ENCODE data around the gene CRTC2. TPM values are rescaled to one million over a fixed set of nuclear protein-coding genes. Genes with fewer than 3 reads are reported as not detected.
"Not testable (repeated sequence)": the region's sequence is repeated elsewhere in the genome, so short reads cannot be mapped to it uniquely, and the experiment has no call there.

Gene CRTC2
- total RNA-seq, 2 donors from 2014 or later: 107 to 121 TPM

DNA sequence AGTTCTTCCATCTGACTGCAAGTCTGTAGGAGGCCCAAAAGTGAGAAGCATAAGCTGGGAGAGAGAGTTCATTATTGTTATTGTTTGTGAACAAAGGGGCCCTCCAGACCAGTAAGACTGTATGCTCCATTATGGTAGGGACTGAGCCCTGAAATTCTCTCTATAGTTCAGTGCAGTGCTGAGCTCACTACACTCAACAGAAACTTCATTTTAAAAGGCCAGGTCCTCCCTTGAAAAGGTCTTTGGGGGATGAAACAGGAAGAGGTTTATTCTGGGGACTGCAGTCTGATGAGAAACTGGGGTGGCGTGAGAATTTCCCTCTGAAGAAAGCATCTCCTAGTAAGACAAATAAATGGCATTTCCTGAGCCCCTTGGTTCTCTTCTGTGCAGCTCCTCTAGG, 30.2 kb downstream of the CRTC2 start:
- H3K36me3 Mint-ChIP-seq (ENCODE audit: insufficient read depth in 2 of 2): peaks cover 0 to 7% of the 10 kb centered on the region in 2 donors
- ATAC-seq (replicated peaks in 1 of 2): no peak

DNA sequence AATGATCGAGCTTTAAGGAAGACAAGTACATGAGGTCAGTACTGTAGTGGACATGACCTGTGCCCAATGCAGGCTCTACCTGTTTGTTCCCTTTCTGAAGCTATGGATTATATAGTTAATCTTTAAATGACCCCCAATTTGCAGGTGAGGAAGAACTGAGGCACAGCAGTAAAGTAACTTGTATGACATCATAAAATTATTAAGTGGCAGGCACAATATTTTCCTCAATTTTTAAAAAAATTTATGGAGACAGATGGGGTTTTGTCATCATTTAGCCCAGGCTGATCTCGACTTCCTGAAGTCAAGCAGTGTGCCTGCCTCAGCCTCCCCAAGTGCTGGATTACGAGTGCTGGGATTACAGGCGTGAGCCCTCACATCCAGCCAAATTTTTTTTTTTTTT, 32.0 kb downstream of the CRTC2 start:
- Mint-ChIP-seq H3K36me3 (ENCODE audit: insufficient read depth in 2 of 2) (peaks cover 0 to 9% of the 10 kb centered on the region in 2 donors), H3K4me3 (no peak overlapping the region), H3K9me3 (no peaks in the 10 kb centered on the region), H3K27ac (no peak overlapping the region), H3K27me3 (ENCODE audit: low read depth) (no peaks in the 10 kb centered on the region), H3K4me1 (ENCODE audit: low read depth) (peaks cover 29% of the 10 kb centered on the region)
- no peak for ATAC-seq (replicated peaks in 1 of 2)
- DNase-seq: no peak

More for the DNA sequence above, 30.2 kb downstream of the CRTC2 start:
- no peaks in the 10 kb centered on the region for H3K27me3 Mint-ChIP-seq (ENCODE audit: low read depth)
- no peak overlapping the region for H3K4me3 Mint-ChIP-seq
- no peaks in the 10 kb centered on the region for H3K9me3 Mint-ChIP-seq
- peaks cover 26% of the 10 kb centered on the region for H3K4me1 Mint-ChIP-seq (ENCODE audit: low read depth)
- DNase-seq: no peak
- peak overlapping the region; percentile 43 for H3K27ac Mint-ChIP-seq

DNA sequence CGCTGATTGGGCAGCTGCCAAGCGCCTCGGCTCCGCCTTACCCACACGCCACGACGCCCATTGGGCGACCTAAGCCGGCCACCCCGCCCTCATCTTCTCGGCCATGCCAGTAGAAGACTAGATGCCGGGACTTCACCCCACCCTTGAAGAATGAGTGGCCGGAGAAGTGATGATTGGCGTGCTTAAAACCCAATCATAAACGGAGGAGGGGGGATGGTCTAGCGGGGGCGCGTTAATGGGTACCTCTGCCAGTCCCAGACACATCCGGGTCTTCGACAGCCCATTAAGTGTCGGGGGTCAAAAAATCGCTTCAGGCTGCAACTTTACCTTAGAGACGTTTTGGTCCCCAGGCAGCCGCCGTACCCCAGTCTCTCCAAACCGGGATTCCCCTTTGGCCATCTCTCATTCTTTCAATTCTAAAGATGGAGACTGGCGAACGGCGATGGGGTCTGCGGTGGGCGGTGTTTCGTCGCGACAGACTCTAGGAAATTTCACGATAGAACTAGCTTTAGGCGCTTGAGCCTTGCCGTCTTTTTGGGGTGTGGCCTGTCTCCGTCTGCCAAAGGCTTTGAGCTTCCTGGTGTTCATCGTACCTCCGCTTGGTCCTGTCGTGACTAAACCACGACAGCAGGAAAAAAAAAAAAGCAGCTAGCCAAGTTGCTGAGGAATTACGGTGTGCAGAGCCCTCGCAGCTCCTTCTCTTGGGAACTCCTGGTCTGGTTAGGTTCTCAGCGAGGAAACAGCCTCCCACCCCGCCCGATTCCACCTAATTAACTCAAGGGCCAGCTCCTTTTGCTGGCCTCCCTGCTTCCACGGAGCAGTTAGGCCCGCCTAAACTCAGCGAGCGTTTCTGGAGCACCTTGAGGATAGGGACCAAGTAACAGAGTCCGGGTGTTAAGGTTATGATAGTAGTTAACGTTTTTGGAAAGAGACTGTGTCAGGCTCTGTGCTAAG, 35.2 kb downstream of the CRTC2 start, which contains the start of gene GATAD2B:
TSS of gene GATAD2B (minus strand) at position 1 of the 954 bp plus-strand sequence. CDS start 94,625 bp downstream, outside the sequence.
- H3K4me1 Mint-ChIP-seq (ENCODE audit: low read depth): peaks cover 49% of the 10 kb centered on the region
- peak within 1 kb of the TSS; percentile 91 to 98 for H3K4me3 Mint-ChIP-seq
- DNase-seq (peak; percentile 98 to 100), ATAC-seq (replicated peaks in 1 of 2) (peak; percentile 93)
- peaks cover 0 to 9% of the 10 kb centered on the region in 2 donors for H3K36me3 Mint-ChIP-seq (ENCODE audit: insufficient read depth in 2 of 2)
- no peaks in the 10 kb centered on the region for H3K27me3 Mint-ChIP-seq (ENCODE audit: low read depth)
- no peaks in the 10 kb centered on the region for H3K9me3 Mint-ChIP-seq
- peak within 1 kb of the TSS; percentile 96 for H3K27ac Mint-ChIP-seq

DNA sequence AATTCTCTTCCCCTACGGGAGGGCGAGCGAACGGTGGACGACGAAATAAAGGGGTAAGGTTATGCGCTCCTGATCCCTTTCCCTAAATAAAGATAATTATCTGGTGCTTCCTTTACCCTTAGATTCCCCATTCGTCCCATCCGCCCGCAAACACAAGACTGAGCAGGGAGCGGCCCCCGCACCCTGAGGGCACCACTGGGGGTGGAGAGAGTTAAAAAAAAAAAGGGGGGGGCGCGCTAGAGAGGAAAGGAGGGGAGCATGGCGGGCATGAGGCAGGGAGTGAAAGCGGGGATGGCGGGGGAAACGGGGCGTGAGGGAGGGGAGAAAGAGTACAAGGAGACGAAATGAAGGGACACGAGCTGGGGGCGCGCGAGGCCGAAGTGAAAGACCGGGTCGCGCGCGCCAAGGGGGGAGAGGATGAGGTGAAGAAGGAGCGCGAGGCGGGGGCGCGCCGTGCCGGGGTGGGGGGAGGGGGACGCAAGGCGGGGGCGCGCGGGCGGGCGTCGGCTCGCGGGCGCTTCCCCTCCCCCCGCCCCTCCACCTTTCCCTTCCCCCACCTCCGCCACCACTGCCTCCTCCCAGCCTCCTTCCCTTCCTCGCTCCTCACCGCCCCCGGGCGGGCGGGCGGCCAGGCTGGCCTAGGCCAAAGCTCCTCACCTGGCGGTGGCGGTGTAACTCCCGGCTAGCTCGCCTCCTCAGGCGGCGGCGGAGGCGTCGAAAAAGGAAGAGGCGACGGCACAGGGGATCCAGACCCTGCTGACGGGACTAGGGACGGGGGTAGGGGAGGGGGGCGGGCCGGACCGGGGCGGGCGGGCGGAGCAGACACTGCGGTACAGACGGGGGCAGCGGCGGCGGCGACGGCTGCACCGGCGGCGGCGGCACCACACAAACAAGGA, 36.1 kb downstream of the CRTC2 start:
- H3K27me3 Mint-ChIP-seq (ENCODE audit: low read depth): no peaks in the 10 kb centered on the region
- DNase-seq: no peak
- H3K36me3 Mint-ChIP-seq (ENCODE audit: insufficient read depth in 2 of 2): peaks cover 3 to 9% of the 10 kb centered on the region in 2 donors
- peaks cover 54% of the 10 kb centered on the region for H3K4me1 Mint-ChIP-seq (ENCODE audit: low read depth)
- H3K4me3 Mint-ChIP-seq: peak overlapping the region; percentile 91 to 98
- H3K9me3 Mint-ChIP-seq: no peaks in the 10 kb centered on the region
- peak; percentile 2 to 6 for ATAC-seq (replicated peaks in 1 of 2)
- peak overlapping the region; percentile 96 for H3K27ac Mint-ChIP-seq

DNA sequence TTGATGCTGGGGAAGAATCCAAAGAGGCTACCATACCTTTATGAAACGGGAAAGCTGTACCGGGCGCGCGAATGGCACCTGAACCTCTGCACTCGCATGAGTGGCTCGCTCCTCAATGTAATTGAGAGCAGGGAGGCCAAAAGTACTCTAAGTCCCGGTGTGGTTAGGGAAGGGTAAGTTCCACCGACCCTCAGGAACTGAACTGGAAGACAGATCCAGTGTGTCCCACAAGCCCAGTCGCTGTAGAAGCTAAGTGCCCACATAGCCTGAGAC, 36.7 kb downstream of the CRTC2 start:
- Mint-ChIP-seq H3K4me1 (ENCODE audit: low read depth) (peaks cover 59% of the 10 kb centered on the region), H3K36me3 (ENCODE audit: insufficient read depth in 2 of 2) (peaks cover 3 to 9% of the 10 kb centered on the region in 2 donors), H3K27me3 (ENCODE audit: low read depth) (no peaks in the 10 kb centered on the region), H3K9me3 (no peaks in the 10 kb centered on the region), H3K27ac (peak overlapping the region; percentile 91), H3K4me3 (peak overlapping the region; percentile 91 to 98)
- DNase-seq (peak; percentile 13 to 33), ATAC-seq (replicated peaks in 1 of 2) (no peak)

DNA sequence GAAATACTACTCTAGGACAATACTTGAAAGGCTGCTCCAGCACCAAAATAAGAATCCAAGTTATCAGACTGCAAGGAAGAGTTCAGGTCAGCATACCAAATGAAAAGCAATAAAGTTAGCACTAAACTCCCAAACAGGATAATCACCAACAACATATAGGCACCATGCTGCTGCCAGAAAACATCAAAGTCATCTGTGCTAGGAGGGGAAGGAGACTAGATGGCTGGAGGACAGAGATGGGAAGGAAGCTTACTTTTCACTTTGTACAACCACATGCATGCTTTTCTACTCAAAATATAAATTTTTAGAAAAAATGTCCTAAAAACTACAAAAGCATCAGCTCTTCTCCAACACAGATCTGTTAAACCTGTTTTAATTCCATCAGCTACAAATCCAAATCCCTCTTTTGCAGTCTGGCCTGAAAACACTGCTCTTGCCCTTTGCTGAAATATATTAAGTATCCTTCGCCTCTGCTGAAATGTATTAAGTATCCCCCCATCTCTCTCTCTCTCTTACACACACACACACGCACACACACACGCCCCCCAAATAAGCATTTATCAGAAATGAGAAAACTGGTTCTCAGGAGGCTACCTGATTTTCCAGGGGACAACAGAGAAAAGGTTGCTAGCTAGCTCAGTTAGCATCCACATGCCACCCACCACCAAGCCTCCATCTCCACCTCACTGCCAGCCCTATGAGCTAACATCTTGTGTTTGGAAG, 37.2 kb downstream of the CRTC2 start:
- no peaks in the 10 kb centered on the region for H3K9me3 Mint-ChIP-seq
- H3K36me3 Mint-ChIP-seq (ENCODE audit: insufficient read depth in 2 of 2): peaks cover 4 to 10% of the 10 kb centered on the region in 2 donors
- H3K4me3 Mint-ChIP-seq: peak overlapping the region; percentile 91 to 98
- ATAC-seq (replicated peaks in 1 of 2) (no peak), DNase-seq (no peak)
- H3K27ac Mint-ChIP-seq: peak overlapping the region; percentile 91
- peaks cover 63% of the 10 kb centered on the region for H3K4me1 Mint-ChIP-seq (ENCODE audit: low read depth)
- no peaks in the 10 kb centered on the region for H3K27me3 Mint-ChIP-seq (ENCODE audit: low read depth)

DNA sequence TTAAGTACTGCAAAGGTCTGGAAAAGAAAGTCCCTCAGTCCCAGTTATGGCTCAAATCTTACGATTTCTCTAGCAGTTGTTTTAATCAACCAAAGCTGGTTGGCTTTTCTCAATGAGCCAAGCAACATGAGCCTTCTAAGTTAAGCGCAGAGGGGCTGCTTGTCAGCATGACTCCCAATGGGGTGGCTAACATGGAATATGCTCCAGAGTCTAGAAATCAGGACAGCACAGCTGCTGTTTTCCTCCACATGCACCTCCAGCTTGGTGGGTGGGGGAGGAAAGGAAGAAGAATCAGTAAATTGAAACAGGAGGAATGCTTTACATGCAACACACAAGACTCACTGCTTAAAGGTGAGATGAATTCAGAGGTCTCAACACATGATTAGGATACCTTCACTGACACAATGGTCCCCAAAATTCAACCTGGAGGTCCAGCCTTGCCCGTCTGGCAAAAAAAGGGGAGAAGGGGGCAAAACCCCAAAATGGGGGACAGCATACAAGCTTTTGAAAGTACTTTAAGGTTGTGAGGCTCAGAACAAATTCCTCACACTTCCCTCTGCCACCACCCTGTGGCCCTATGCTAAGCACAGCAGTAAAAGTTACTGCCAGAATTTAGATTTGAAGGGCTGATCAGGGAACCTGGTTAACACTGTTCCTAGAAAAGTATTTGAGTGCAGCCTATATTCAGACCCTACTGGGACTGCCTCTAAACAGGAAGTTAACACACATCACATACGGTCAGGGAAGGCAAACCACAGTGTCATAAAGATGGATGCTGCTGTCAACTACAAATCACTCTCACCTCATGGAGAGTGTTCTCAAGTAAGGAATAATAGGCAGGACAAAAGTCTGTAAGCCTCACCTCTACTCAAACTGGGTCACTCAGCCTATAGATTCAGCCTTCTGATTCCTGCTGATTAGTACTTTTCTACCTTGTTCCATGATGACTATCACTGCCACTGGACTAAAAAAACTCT, 38.2 kb downstream of the CRTC2 start:
- ATAC-seq (replicated peaks in 1 of 2): no peak

DNA sequence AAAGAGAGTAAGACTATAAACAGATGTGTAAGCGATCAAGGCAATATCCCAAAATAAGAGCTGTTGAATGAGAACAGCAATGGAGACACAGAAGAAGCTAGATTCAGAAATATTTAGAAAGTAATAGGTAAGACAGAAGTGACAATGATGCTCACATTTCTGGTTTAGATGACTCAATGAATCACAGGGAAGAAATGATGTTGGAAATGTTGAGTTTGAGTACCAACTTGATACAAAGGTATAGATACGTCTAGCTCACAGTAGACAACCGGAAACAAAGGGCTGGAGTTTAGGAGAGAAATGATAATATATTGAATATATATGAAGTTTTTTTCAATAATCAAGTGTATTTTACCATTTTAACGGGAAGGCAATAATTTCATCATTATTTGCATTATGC, 42.1 kb downstream of the CRTC2 start:
- ATAC-seq (replicated peaks in 1 of 2): peak in 1 of 2 donors; percentile 36
- Mint-ChIP-seq H3K36me3 (ENCODE audit: insufficient read depth in 2 of 2) (peaks cover 7 to 16% of the 10 kb centered on the region in 2 donors), H3K4me3 (no peak overlapping the region), H3K4me1 (ENCODE audit: low read depth) (peaks cover 71% of the 10 kb centered on the region), H3K9me3 (peaks cover 0 to 2% of the 10 kb centered on the region in 2 donors), H3K27me3 (ENCODE audit: low read depth) (no peaks in the 10 kb centered on the region), H3K27ac (peak overlapping the region; percentile 43)
- no peak for DNase-seq

More for the DNA sequence above, 38.2 kb downstream of the CRTC2 start:
- Mint-ChIP-seq H3K4me1 (ENCODE audit: low read depth) (peaks cover 73% of the 10 kb centered on the region), H3K27ac (peak overlapping the region; percentile 86), H3K4me3 (peak overlapping the region; percentile 91 to 98), H3K36me3 (ENCODE audit: insufficient read depth in 2 of 2) (peaks cover 6 to 16% of the 10 kb centered on the region in 2 donors), H3K9me3 (no peaks in the 10 kb centered on the region), H3K27me3 (ENCODE audit: low read depth) (no peaks in the 10 kb centered on the region)
- DNase-seq: peak in 1 of 2 donors; percentile 5

DNA sequence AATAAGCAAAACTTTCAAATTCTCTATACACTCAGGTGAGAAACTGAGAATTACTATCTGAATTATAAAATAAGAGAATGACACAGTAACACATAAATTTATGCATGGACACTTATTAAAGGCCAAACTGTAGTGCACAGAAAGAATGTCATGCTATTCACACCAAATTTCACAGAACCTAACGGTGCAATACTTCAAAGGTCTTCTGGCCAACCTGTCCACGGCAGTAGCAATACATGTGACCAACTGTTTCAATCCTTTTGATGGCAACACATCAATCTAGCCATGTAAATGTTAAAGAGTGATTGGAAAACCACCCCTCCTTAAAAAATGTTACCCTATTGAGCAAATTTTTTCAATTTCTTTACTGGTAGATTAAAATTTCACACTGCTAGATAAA, 46.1 kb downstream of the CRTC2 start:
- no peaks in the 10 kb centered on the region for H3K27me3 Mint-ChIP-seq (ENCODE audit: low read depth)
- H3K36me3 Mint-ChIP-seq (ENCODE audit: insufficient read depth in 2 of 2): peaks cover 6 to 15% of the 10 kb centered on the region in 2 donors
- peaks cover 36% of the 10 kb centered on the region for H3K4me1 Mint-ChIP-seq (ENCODE audit: low read depth)
- peak overlapping the region; percentile 70 for H3K27ac Mint-ChIP-seq
- H3K4me3 Mint-ChIP-seq: no peak overlapping the region
- peaks cover 0 to 2% of the 10 kb centered on the region in 2 donors for H3K9me3 Mint-ChIP-seq
- no peak for DNase-seq
- ATAC-seq (replicated peaks in 1 of 2): no peak

DNA sequence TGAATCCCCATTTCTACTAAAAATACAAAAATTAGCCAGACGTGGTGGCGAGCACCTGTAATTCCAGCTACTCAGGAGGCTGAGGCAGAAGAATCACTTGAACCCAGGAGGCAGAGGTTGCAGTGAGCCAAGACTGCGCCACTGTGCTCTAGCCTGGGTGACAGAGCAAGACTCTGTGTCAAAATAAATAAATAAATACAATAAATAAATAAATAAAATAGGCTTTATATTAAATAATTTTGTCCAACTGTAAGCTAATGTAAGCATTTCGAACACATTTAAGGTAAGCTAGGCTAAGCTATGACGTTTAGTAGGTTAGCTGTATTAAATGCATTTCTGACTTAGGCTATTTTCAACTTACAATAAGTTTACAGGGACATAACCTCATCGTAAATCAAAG, 47.9 kb downstream of the CRTC2 start:
- H3K27ac Mint-ChIP-seq; H3K4me3 Mint-ChIP-seq; ATAC-seq (replicated peaks in 1 of 2); H3K9me3 Mint-ChIP-seq; H3K27me3 Mint-ChIP-seq (ENCODE audit: low read depth); DNase-seq: not testable (repeated sequence)
- H3K36me3 Mint-ChIP-seq (ENCODE audit: insufficient read depth in 2 of 2): peaks cover 4 to 16% of the 10 kb centered on the region in 2 donors
- H3K4me1 Mint-ChIP-seq (ENCODE audit: low read depth): peaks cover 32% of the 10 kb centered on the region

DNA sequence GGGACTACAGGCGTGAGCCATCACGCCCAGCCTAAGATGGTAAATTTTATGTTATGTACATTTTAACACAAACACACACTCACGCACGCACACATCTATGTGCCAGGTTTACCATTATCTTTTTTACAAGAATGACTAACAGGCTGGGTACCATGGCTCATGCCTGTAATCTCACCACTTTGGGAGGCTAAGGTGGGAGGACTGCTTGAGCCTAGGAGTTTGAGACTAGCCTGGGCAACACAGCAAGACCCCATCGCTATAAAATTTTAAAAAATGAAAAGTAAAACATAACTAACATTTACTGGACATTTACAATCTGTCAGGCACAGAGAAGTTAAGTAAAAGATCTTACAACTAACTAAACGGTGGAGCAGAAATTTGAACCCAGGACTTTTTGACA, 50.3 kb downstream of the CRTC2 start:
- Mint-ChIP-seq H3K27ac (no peak overlapping the region), H3K4me3 (no peak overlapping the region), H3K9me3 (peaks cover 0 to 2% of the 10 kb centered on the region in 2 donors), H3K27me3 (ENCODE audit: low read depth) (no peaks in the 10 kb centered on the region), H3K36me3 (ENCODE audit: insufficient read depth in 2 of 2) (peaks cover 4 to 17% of the 10 kb centered on the region in 2 donors), H3K4me1 (ENCODE audit: low read depth) (peaks cover 40% of the 10 kb centered on the region)
- ATAC-seq (replicated peaks in 1 of 2): no peak
- no peak for DNase-seq

All from activated T-cell treated with anti-CD3 and anti-CD28 coated beads, Interleukin-2, amount 50 U/mL, for 72 hours (primary cell).